GM18511 (cell line): ENCODE data around the gene HNMT.
"Not testable (repeated sequence)": the region's sequence is repeated elsewhere in the genome, so short reads cannot be mapped to it uniquely, and the experiment has no call there.

Experiments used
- ATAC-seq: cut with Tn5 transposase; IDR thresholded peaks from one replicate; pipeline ENCODE4 v1.9.1; 2021; ENCODE audit warnings: mild to moderate bottlenecking, moderate library complexity; ENCODE audit not compliant: unreplicated experiment

The HNMT gene

DNA sequence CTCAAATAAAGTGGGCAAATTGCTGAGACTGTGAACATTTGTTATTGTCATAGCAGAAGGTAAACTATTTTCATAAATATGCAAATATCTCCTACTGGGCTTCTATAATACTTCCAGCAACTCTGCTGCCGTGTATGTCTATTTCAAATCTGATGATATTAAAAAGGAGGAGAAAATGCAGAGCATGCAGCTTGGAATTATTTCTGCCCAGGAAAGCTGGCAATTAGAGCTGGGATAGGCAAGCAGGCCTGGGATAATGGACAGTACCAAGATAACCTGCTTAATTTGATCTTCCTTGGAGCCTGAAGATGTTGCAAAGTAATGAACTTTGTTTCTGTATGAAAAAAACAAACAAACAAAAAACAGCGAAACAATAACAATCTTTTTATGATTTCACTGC is 72.8 kb downstream of the HNMT start:
- no peak for ATAC-seq

DNA sequence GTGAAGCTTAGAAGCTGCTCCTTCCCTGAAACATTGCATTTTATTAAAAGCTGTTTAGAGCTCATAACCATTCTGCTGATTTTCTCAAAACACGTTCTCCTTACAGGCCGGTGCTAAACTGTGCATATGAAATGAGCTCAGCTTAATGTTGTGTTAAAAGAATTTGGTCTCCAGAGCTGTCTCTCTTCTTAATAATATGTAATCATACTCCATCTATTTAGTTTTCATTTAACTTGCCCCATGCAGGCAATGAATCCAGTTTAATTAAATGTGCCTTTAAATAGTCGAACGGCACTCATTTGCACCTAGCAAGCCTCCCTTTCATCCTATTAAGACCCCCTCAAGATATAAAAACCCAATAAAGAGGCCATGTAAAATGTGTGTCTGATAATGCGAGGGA is 76.3 kb downstream of the HNMT start:
- no peak for ATAC-seq

DNA sequence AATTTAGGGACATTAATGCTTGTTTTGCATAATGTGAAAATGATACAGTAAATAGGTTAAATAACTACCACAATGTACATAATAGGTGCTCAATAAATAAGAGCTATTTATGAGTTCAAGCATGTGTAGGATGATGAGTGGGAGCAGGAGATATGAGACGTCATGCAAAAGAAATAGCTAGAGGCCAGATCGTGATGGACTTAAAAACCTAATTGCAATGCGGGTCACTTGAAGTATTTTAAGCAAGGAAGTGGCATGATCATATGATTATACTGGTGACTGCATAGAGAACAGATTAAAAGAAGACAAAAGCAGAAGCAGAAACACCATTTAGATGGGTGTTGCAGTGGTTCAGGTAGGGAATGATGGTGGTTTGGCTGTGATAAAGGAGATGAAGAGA is 78.0 kb downstream of the HNMT start:
- no peak for ATAC-seq

DNA sequence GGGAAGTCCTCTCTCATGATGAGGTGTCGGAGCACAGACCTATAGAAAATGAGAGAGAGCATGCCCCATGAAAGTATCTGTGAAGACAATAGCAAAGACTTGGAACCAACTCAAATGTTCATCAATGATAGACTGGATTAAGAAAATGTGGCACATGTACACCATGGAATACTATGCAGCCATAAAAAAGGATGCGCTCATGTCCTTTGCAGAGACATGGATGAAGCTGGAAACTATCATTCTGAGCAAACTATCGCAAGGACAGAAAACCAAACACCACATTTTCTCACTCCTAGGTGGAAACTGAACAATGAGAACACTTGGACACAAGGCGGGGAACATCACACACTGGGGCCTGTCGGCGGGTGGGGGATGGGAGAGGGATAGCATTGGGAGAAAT is 79.3 kb downstream of the HNMT start:
- ATAC-seq, result not testable (repeated sequence)

DNA sequence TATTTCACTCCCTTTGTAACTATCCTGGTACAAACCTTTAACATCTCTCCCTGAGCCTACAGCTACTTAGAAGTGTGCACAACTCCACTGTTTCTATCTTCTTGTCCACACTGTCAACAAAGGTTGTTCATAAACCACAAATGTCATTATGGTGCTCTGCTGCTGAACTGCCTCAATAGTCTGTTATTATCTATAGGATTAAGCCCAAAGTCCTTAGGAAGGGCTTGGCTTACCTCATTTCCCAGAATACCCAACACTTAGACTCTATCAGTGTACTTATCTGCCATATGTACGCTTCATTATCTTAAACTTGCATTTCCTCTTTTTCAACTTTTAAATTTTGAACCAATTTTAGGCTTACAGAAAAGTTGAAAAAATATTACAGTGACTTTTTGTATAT is 94.2 kb downstream of the HNMT start:
- ATAC-seq, result no peak

DNA sequence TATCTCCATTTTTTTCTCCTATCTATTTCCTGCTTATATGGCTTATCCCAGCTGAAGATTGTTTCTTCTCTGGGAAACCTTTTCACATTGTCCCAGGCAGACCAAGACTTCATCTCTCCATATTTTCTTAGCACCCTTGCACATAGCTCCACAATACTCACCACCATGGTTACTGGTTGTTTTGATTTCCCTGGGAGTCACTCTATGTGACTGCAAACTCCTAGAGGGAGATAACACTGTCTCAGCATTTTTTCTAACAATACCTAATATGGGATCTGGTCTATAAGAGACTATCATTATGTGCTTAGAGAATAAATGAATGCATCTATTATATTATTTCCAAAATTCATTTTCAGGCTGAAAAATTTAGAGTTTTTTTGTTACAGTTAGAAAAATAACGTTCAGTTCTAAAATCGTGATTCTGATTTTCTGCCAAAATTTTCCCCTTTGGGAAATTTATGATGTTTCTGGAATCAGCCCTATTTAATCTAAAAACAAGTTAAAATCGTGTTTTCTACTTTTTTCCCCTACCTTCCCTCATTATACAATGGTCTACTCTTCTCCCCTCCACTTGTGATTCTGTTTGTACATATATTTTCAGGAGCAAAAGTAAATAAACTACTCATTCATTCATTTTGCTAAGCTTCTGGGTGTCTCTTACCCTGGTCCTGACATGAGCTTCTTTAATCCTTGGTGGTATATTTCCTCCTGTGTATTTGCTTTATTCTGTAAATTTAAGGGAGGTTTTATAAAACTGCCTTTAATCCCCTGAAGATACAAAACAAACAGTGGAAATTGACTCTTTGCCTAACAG is 95.4 kb downstream of the HNMT start:
- ATAC-seq, result no peak

DNA sequence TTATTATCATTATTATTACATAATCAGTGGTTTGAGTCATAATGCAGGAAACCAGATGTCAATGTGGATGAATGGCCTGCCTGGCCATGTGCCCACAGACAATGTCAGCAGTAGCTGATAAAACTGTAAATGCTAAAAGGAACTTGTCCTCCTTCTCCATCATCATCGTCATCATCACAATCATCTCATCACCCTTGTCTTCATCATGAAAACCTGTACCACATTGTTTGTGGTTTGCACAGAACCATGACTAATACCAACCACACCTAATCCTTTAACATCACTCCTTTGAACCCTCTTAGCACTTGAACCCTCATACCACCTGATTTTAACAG is 96.0 kb downstream of the HNMT start:
- no peak for ATAC-seq

DNA sequence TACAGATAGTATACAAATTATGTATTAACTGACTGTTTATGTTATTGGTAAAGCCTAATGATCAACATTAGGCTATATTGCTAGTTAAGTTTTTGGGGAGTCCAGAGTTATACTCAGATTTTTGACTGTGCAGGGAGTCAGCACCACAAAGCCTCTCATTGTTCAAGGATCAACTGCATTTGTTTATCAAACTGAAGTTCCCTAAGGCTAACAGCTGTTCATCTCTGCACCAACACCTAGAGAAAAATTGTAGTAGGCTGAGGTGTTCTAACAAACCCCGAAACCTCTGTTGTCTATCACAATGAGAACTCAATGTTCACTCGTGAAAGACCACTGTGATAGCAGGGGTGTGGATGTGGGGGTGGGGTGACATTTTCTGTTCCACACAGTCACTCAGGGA is 97.7 kb downstream of the HNMT start:
- ATAC-seq, result no peak

DNA sequence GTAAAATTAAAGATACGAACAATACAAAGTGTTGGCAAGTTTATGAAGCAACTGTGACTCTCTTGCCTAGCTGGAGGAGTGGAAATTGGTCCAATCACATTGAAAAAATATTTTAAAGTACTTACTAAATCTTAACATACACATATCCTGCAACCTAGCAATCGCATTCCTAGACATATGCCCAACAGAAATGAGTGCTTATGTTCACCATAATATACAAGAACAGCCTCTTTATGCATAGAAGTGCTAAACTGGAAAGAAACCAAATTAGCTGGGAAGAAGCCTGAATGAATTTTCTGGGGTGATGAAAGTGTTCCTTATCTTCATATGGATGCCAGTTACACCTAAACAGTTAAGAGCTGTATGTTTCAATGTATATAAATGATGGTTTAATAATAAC is 98.9 kb downstream of the HNMT start:
- ATAC-seq, result no peak
